ENCODE data around the gene DHX57.
A peak's percentile ranks its signal among the peaks of the same experiment; 100 is the strongest.
"Not testable (repeated sequence)": the region's sequence is repeated elsewhere in the genome, so short reads cannot be mapped to it uniquely, and the experiment has no call there.

DHX57 gene

DNA sequence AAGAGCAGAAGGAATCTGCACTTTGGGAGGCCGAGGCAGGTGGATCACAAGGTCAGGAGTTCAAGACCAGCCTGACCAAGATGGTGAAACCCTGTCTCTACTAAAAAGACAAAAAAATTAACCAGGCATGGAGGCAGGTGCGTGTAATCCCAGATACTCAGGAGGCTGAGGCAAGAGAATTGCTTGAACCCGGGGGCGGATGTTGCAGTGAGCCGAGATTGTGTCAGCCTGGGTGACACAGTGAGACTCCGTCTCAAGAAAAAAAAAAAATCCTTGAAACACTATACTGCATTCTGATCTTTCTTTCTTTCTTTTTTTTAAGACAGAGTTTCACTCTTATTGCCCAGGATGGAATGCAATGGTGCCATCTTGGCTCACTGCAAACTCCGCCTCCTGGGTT lies 80.7 kb downstream of the DHX57 start:
- H3K27me3 Mint-ChIP-seq; H3K4me3 Mint-ChIP-seq; H3K9me3 Mint-ChIP-seq; H3K27ac Mint-ChIP-seq; H3K4me1 Mint-ChIP-seq (ENCODE audit: low read depth); DNase-seq: not testable (repeated sequence)
- peaks cover 21% of the 10 kb centered on the region for H3K36me3 Mint-ChIP-seq (ENCODE audit: low read depth)

DNA sequence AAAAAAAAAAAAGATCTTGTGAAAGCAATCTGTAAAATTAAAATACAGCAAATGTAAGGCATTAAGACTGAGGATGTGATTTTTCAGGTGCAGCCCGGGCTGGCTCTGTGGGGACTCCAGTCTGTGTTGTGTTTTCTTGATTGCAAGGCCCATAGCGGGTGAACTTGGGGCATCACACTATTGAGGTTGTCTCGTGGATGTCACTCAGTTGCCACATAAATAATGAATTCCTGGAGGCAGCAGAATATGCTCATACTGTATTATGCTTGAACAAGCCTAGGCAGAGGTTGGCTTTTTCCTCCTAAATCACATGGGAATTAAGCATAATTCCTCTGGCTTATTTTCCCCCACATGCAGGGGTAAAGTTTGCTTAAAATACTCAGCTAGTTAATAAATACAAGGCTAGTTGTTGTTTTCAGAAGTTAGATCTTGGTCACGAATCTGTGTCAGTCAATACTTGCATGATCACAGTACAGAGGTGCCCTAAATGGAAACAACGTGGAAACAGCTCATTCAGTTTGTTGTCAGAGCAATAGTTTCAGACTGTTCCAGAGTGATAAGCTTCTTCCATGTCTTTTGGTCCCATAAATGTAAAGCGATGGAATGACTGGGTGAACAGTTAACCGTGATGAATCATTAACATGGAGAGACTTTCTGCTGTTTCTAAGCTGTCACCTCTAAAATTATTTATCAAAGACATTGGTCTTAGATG lies 81.3 kb downstream of the DHX57 start:
- H3K4me1 Mint-ChIP-seq (ENCODE audit: low read depth): no peaks in the 10 kb centered on the region
- no peaks in the 10 kb centered on the region for H3K9me3 Mint-ChIP-seq
- no peak for DNase-seq

DNA sequence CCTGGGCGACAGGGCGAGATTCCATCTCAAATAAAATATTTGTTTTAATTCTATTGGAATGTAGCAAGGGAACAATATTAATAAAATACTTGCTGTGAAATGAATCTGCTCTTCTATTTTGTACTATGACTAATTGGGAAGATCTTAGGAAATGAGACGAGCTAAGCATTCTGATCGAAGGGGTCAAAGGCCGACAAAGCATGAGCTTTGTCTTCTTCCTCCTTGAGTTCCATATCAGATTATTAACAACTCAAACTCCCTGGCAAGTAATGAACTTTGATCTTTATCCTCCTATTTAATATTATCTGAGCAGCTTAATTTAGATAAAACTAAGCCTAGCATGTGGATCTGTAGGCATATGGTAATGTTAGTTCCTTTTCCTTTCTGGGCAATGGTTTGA lies 82.2 kb downstream of the DHX57 start:
- H3K4me1 Mint-ChIP-seq (ENCODE audit: low read depth): no peaks in the 10 kb centered on the region
- DNase-seq: no peak
- H3K27me3 Mint-ChIP-seq: no peaks in the 10 kb centered on the region
- no peak overlapping the region for H3K27ac Mint-ChIP-seq
- no peaks in the 10 kb centered on the region for H3K9me3 Mint-ChIP-seq
- no peak overlapping the region for H3K4me3 Mint-ChIP-seq
- H3K36me3 Mint-ChIP-seq (ENCODE audit: low read depth): peaks cover 13% of the 10 kb centered on the region

More for the DNA sequence above, 81.3 kb downstream of the DHX57 start:
- Mint-ChIP-seq H3K4me3 (no peak overlapping the region), H3K36me3 (ENCODE audit: low read depth) (peaks cover 21% of the 10 kb centered on the region), H3K27me3 (no peaks in the 10 kb centered on the region), H3K27ac (no peak overlapping the region)

DNA sequence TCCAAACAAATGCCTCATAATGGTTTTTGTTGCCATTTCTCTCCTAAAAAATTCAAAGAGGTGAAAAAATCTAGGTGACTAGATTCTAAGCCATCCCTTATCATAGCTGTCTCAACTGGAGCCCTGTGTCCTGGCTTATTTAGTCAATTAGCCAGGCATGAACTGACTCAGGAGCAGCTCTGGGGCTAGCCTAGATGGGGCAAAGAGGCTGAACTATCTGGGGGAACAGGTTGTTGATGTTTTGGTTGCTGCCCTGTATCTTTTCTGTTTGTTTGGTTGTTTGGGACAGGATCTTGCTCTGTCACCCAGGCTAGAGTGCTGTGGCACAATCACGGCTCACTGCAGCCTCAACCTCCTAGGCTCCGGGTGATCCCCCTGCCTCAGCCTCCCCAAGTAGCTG lies 83.0 kb downstream of the DHX57 start:
- H3K27me3 Mint-ChIP-seq: no peaks in the 10 kb centered on the region
- H3K27ac Mint-ChIP-seq: no peak overlapping the region
- no peak for DNase-seq
- peaks cover 5% of the 10 kb centered on the region for H3K36me3 Mint-ChIP-seq (ENCODE audit: low read depth)
- H3K4me3 Mint-ChIP-seq: no peak overlapping the region
- no peaks in the 10 kb centered on the region for H3K9me3 Mint-ChIP-seq
- H3K4me1 Mint-ChIP-seq (ENCODE audit: low read depth): no peaks in the 10 kb centered on the region

DNA sequence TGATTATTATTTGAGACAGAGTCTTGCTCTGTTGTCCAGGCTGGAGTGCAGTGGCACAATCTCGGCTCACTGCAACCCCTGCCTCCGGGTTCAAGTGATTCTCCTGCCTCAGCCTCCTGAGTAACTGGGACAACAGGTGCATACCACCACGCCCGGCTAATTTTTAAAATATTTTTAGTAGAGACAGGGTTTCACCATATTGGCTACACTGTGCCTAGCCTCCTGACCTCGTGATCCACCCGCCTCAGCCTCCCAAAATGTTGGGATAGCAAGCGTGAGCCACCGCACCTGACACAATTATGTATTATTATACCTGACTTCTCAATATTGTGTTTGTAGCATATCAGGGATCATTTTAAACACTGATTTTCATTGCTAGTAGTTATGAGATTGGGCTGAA lies 83.4 kb downstream of the DHX57 start:
- DNase-seq; H3K27me3 Mint-ChIP-seq; H3K4me1 Mint-ChIP-seq (ENCODE audit: low read depth); H3K27ac Mint-ChIP-seq; H3K9me3 Mint-ChIP-seq; H3K4me3 Mint-ChIP-seq; H3K36me3 Mint-ChIP-seq (ENCODE audit: low read depth): not testable (repeated sequence)

DNA sequence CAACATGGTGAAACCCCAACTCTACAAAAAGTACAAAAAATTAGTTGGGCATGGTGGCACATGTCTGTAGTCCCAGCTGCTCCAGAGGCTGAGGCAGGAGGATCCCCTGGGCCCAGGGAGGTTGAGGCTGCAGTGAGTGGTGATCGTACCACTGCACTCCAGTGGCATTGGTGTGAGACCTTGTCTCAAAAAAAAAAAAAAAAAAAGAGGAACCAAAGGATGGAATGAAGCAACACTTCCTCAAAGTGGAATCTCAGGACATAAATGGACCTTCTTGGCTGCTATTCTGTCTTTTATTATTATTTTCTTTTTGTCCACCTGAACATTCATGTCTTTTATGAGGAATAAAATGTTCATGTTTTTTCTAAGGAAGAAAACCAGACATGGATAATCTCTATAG lies 84.0 kb downstream of the DHX57 start:
- Mint-ChIP-seq H3K4me1 (ENCODE audit: low read depth) (no peaks in the 10 kb centered on the region), H3K36me3 (ENCODE audit: low read depth) (no peaks in the 10 kb centered on the region), H3K4me3 (no peak overlapping the region), H3K27ac (no peak overlapping the region), H3K9me3 (no peaks in the 10 kb centered on the region), H3K27me3 (no peaks in the 10 kb centered on the region)
- DNase-seq: no peak

DNA sequence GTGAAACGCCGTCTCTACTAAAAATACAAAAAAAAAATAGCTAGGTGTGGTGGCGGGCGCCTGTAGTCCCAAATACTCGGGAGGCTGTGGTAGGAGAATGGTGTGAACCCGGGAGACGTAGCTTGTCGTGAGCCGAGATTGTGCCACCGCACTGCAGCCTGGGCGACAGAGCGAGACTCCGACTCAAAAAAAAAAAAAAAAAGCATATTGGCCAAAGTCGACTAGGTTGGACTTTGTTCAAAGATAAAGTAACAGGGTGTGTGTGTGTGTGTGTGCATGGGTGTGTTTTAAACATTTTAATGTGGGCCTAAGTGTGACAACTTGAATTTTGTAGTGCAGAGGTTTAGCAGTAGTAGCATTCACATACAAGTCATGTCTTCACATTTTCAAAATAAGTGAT lies 86.0 kb downstream of the DHX57 start:
- Mint-ChIP-seq H3K4me3 (no peak overlapping the region), H3K36me3 (ENCODE audit: low read depth) (no peaks in the 10 kb centered on the region), H3K4me1 (ENCODE audit: low read depth) (no peaks in the 10 kb centered on the region), H3K9me3 (no peaks in the 10 kb centered on the region), H3K27me3 (no peaks in the 10 kb centered on the region), H3K27ac (no peak overlapping the region)
- no peak for DNase-seq

DNA sequence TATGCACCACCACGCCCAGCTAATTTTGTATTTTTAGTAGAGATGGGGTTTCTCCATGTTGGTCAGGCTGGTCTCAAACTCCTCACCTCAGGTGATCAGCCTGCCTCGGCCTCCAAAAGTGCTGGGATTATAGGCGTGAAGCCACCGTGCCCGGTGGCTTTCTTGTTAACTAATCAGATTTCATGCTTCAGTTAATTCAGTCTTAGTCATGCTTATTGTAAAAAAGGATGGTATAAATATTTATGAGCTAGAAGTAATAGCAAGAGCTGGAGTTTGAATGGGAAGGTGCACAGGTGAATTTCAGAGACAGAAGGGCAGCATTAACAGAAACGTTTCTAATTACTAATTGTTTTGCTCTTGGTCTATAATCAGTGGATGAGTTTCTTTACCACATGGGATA lies 87.4 kb downstream of the DHX57 start:
- H3K9me3 Mint-ChIP-seq: no peaks in the 10 kb centered on the region
- no peak for DNase-seq
- no peaks in the 10 kb centered on the region for H3K27me3 Mint-ChIP-seq
- no peaks in the 10 kb centered on the region for H3K4me1 Mint-ChIP-seq (ENCODE audit: low read depth)
- H3K27ac Mint-ChIP-seq: no peak overlapping the region
- no peak overlapping the region for H3K4me3 Mint-ChIP-seq
- H3K36me3 Mint-ChIP-seq (ENCODE audit: low read depth): peaks cover 8% of the 10 kb centered on the region

DNA sequence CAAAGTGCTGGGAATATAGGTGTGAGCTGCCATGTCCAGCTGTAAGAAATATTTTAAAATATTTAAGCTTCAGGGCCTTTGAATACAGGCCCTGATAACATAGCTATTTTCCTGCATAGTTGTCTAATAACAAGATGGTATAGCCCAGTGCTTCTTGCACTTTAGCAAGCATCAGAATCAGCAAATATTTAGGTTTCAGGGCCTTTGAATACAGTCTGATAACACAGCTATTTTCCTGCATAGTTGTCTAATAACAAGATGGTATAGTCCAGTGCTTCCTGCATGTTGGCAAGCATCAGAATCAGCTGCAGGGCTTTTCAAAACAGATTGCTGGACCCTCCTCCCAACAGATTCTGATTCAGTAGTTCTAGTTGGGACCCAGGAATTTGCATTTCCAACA lies 92.1 kb downstream of the DHX57 start:
- no peak for DNase-seq
- Mint-ChIP-seq H3K27me3 (no peaks in the 10 kb centered on the region), H3K27ac (peak overlapping the region; percentile 22), H3K4me1 (ENCODE audit: low read depth) (peaks cover 9% of the 10 kb centered on the region), H3K9me3 (no peaks in the 10 kb centered on the region), H3K36me3 (ENCODE audit: low read depth) (peaks cover 38% of the 10 kb centered on the region), H3K4me3 (no peak overlapping the region)

DNA sequence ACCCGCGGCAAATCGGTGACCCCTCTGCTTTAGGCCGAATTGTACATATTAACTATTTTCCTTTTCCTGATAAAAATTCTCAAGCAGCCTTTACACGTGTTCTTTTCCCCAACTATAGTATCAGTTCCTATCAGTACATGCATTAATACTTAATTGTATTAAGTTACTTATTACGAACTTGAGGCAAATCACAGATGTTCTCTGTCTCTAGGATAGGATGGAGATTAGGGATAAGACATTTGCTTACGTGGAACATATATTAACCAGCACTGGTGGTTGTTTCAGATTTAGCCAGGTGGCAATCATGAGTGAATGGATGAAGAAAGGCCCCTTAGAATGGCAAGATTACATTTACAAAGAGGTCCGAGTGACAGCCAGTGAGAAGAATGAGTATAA lies 97.0 kb downstream of the DHX57 start:
- H3K9me3 Mint-ChIP-seq: no peaks in the 10 kb centered on the region
- H3K27ac Mint-ChIP-seq: peak overlapping the region; percentile 98
- peak overlapping the region; percentile 95 for H3K4me3 Mint-ChIP-seq
- no peak for DNase-seq
- peaks cover 19% of the 10 kb centered on the region for H3K27me3 Mint-ChIP-seq
- H3K36me3 Mint-ChIP-seq (ENCODE audit: low read depth): peaks cover 42% of the 10 kb centered on the region
- H3K4me1 Mint-ChIP-seq (ENCODE audit: low read depth): peaks cover 17% of the 10 kb centered on the region

DNA sequence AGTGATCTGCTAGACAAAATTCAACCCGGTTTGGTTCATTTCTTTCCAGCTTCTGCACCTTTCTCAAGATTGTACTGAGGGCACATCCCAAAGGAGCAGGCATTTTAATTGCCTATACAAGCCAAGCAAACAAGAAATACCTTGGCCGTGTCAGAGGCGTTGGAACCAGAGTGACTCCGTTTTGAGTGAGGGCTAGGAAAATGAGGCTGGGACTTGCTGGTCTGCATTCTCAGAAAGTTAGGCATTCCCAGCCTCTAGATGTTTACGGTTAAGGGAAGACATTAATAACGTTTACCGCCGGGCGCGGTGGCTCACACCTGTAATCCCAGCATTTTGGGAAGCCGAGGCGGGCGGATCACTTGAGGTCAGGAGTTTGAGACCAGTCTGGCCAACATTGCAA lies 99.2 kb downstream of the DHX57 start:
- Mint-ChIP-seq H3K9me3 (no peaks in the 10 kb centered on the region), H3K4me1 (ENCODE audit: low read depth) (peaks cover 14% of the 10 kb centered on the region)

DNA sequence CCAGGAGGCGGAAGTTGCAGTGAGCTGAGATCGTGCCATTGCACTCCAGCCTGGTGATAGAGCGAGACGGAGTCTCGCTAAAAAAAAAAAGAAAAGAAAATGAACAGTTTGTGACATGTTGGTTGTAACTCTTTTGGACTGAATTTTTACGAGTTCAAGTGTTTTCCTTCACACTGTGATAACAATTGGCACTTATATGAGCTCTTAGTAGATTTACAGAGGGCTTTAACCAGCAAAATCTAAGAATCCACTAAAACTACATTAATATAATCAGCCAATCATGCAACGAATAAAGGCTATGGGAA lies 99.9 kb downstream of the DHX57 start:
- Mint-ChIP-seq H3K4me3 (no peak overlapping the region), H3K36me3 (ENCODE audit: low read depth) (peaks cover 22% of the 10 kb centered on the region), H3K9me3 (no peaks in the 10 kb centered on the region), H3K4me1 (ENCODE audit: low read depth) (peaks cover 14% of the 10 kb centered on the region), H3K27ac (no peak overlapping the region), H3K27me3 (peaks cover 19% of the 10 kb centered on the region)
- no peak for DNase-seq

More for the DNA sequence above, 99.2 kb downstream of the DHX57 start:
- Mint-ChIP-seq H3K4me3 (peak overlapping the region; percentile 20), H3K36me3 (ENCODE audit: low read depth) (peaks cover 28% of the 10 kb centered on the region), H3K27ac (no peak overlapping the region), H3K27me3 (peaks cover 19% of the 10 kb centered on the region)
- DNase-seq: no peak

DNA sequence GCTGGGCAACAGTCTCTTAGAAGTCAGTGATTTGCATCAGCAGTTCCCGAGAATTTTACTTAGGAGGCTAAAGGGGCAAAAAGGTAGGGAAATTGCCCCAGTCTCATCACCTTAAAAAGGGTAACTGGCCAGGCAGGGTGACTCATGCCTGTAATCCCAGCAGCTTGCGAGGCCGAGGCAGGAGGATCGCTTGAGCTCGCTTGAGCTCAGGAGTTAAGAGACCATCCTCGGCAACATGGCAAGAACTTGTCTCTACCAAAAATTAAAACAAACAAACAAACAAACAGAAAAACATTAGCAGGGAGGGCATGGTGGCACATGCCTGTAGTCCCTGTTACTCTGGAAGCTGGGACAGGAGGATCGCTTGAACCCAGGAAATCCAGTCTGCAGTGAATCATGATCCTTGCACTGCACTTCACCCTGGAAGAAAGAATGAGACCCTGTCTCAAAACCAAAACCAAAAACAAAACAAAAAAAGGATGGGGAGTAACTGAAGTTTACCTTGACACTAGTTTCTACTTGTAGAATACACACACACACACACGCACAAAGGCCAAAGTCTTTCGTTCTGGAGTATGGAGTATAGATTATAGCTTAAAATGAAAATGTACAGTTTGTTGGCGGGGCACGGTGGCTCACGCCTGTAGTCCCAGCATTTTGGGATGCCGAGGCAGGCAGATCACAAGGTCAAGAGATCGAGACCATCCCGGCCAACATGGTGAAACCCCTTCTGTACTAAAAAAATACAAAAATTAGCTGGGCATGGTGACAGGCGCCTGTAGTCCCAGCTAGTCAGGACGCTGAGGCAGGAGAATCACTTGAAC lies 100.4 kb downstream of the DHX57 start:
- H3K4me1 Mint-ChIP-seq (ENCODE audit: low read depth): peaks cover 14% of the 10 kb centered on the region
- H3K36me3 Mint-ChIP-seq (ENCODE audit: low read depth): peaks cover 16% of the 10 kb centered on the region
- H3K27ac Mint-ChIP-seq: no peak overlapping the region
- no peaks in the 10 kb centered on the region for H3K9me3 Mint-ChIP-seq
- DNase-seq: no peak
- H3K27me3 Mint-ChIP-seq: peaks cover 19% of the 10 kb centered on the region
- no peak overlapping the region for H3K4me3 Mint-ChIP-seq

DNA sequence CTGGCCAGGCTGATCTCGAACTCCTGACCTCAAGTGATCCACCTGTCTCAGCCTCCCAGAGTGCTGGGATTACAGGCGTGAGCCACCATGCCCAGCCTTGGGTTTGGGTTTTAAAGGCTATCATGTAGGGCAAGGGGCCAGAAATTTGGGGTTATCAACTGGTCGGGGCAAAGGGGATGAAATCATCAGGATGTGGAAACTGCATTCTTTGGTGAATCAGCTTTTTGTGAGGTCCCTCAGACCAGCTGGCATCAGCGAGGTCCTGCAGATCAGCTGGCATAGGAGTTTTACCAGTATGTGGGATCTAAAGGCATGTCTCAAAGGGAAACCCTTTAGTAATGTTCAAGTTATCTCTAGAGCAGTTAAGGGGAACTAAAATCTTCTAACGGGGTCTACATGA lies 104.1 kb downstream of the DHX57 start:
- DNase-seq: no peak

DNA sequence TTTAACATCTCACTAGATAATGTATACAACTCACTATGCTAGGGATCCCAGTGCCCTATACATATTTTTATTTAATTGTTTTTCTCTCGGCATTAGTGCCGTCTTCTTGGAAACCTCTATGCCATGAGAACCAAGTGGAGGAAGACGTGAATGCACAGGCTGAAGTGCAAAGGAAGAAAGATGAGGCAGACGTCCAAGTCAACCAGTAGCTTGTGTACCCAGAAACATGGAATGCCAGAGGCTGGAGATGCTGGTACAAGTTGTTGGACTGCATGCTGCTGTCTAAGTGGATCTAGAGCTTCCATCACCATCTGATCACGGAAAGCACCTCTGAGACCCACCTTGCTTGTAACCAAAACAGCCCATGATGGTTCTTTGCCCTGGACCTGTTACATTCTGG lies 110.2 kb downstream of the DHX57 start:
- Mint-ChIP-seq H3K36me3 (ENCODE audit: low read depth) (no peaks in the 10 kb centered on the region), H3K4me3 (no peak overlapping the region), H3K27ac (no peak overlapping the region), H3K4me1 (ENCODE audit: low read depth) (peaks cover 2% of the 10 kb centered on the region), H3K9me3 (no peaks in the 10 kb centered on the region), H3K27me3 (no peaks in the 10 kb centered on the region)
- no peak for DNase-seq

More for the DNA sequence above, 104.1 kb downstream of the DHX57 start:
- Mint-ChIP-seq H3K4me3 (no peak overlapping the region), H3K27ac (no peak overlapping the region), H3K27me3 (peaks cover 16% of the 10 kb centered on the region), H3K36me3 (ENCODE audit: low read depth) (no peaks in the 10 kb centered on the region), H3K4me1 (ENCODE audit: low read depth) (no peaks in the 10 kb centered on the region), H3K9me3 (no peaks in the 10 kb centered on the region)

Measured in activated T-cell treated with anti-CD3 and anti-CD28 coated beads, Interleukin-2, amount 50 U/mL, for 24 hours (primary cell).